Posterior cingulate gyrus (tissue), 11 donors: ENCODE results near the gene SNAP25.
A peak's percentile ranks its signal among the peaks of the same experiment; 100 is the strongest.

Experiments
- DNase-seq, 10 donors: peaks; one replicate each; pipeline versions ENCODE4 v3.0.0 to v3.0.0-alpha.2; 2020 to 2021; ENCODE audit warnings: mixed read lengths in 3 of 10
- intact Hi-C: fragments of 100-400 bp; cut with DNase I; formaldehyde crosslinking; loops from one replicate; pipeline ENCODE4 v1.15.1; 2023

Gene SNAP25

GRCh38 chr20:10323729-10324128 is 105.1 kb downstream of the SNAP25 start:
- intact Hi-C loops = no loop called here
- DNase-seq = no peak

GRCh38 chr20:10324198-10324847 is 105.7 kb downstream of the SNAP25 start:
- peak in 1 of 10 donors; percentile 67 for DNase-seq
- intact Hi-C loops = no loop called here

GRCh38 chr20:10328897-10329255 is 110.2 kb downstream of the SNAP25 start:
- no peak for DNase-seq
- intact Hi-C loops = no loop called here

- intact Hi-C loops = no loop called here
- DNase-seq = no peak
These were observed 110.9 kb downstream of the SNAP25 start for GRCh38 chr20:10329387-10330005.

- intact Hi-C loops = no loop called here
- DNase-seq = no peak
These were observed 111.4 kb downstream of the SNAP25 start for GRCh38 chr20:10330071-10330470.

- DNase-seq = peak in 1 of 10 donors; percentile 57
- intact Hi-C loops = no loop called here
These were observed 114.2 kb downstream of the SNAP25 start for GRCh38 chr20:10332656-10333415.

- intact Hi-C loops = no loop called here
- DNase-seq = no peak
These were observed 118.5 kb downstream of the SNAP25 start for GRCh38 chr20:10336959-10337729.

GRCh38 chr20:10338426-10339180 is 120.0 kb downstream of the SNAP25 start:
- no peak for DNase-seq
- intact Hi-C loops = no loop called here

GRCh38 chr20:10339609-10340008 is 121.0 kb downstream of the SNAP25 start:
- DNase-seq = no peak
- intact Hi-C loops = no loop called here

GRCh38 chr20:10342152-10342551 is 123.5 kb downstream of the SNAP25 start:
- DNase-seq = no peak
- intact Hi-C loops = no loop called here

- intact Hi-C loops = no loop called here
- DNase-seq = no peak
These were observed 126.3 kb downstream of the SNAP25 start for GRCh38 chr20:10344953-10345352.

- intact Hi-C loops = no loop called here
- DNase-seq = no peak
These were observed 128.7 kb downstream of the SNAP25 start for GRCh38 chr20:10347086-10347880.

GRCh38 chr20:10349118-10349517 is 130.5 kb downstream of the SNAP25 start:
- intact Hi-C loops = no loop called here
- no peak for DNase-seq

- intact Hi-C loops = no loop called here
- DNase-seq = no peak
These were observed 131.7 kb downstream of the SNAP25 start for GRCh38 chr20:10350188-10350842.

- intact Hi-C loops = no loop called here
- DNase-seq = no peak
These were observed 134.5 kb downstream of the SNAP25 start for GRCh38 chr20:10352934-10353824.

GRCh38 chr20:10356628-10357027 is 138.0 kb downstream of the SNAP25 start:
- intact Hi-C loops = no loop called here
- no peak for DNase-seq
